NCI-H1417 (cell line): ENCODE measurements around the gene SDK1.
A peak's percentile ranks its signal among the peaks of the same experiment; 100 is the strongest.

ENCODE experiments used
- DNase-seq, 3 experiments: peaks; one replicate each; lab custom pipeline; 2025; lab: John Stamatoyannopoulos, UW

SDK1 gene

GRCh38 chr7:4100691-4101090 is 799.6 kb downstream of the SDK1 start:
- no peak for DNase-seq

- peak in 1 of 3 experiments; percentile 43 for DNase-seq
Measured at GRCh38 chr7:4102231-4102841, 801.3 kb downstream of the SDK1 start.

GRCh38 chr7:4103352-4104091 is 802.5 kb downstream of the SDK1 start:
- DNase-seq = no peak

GRCh38 chr7:4107839-4108238 is 806.8 kb downstream of the SDK1 start:
- no peak for DNase-seq

- DNase-seq = peak in 2 of 3 experiments; percentile 15 to 30
Measured at GRCh38 chr7:4108951-4109350, 807.9 kb downstream of the SDK1 start.

- DNase-seq = no peak
Measured at GRCh38 chr7:4109481-4110110, 808.5 kb downstream of the SDK1 start.

- DNase-seq = no peak
Measured at GRCh38 chr7:4110438-4110837, 809.4 kb downstream of the SDK1 start.

GRCh38 chr7:4111166-4111565 is 810.1 kb downstream of the SDK1 start:
- no peak for DNase-seq

- no peak for DNase-seq
Measured at GRCh38 chr7:4113271-4113670, 812.2 kb downstream of the SDK1 start.

GRCh38 chr7:4113976-4114375 is 812.9 kb downstream of the SDK1 start:
- DNase-seq = no peak

GRCh38 chr7:4115442-4115841 is 814.4 kb downstream of the SDK1 start:
- DNase-seq = no peak

GRCh38 chr7:4115941-4116610 is 815.0 kb downstream of the SDK1 start:
- DNase-seq = no peak

GRCh38 chr7:4119848-4120247 is 818.8 kb downstream of the SDK1 start:
- DNase-seq = no peak

GRCh38 chr7:4123346-4123745 is 822.3 kb downstream of the SDK1 start:
- no peak for DNase-seq

- no peak for DNase-seq
Measured at GRCh38 chr7:4123823-4124222, 822.8 kb downstream of the SDK1 start.

- no peak for DNase-seq
Measured at GRCh38 chr7:4124556-4125477, 823.8 kb downstream of the SDK1 start.

GRCh38 chr7:4127909-4128560 is 827.0 kb downstream of the SDK1 start:
- no peak for DNase-seq

GRCh38 chr7:4129481-4130122 is 828.5 kb downstream of the SDK1 start:
- peak in 1 of 3 experiments; percentile 69 for DNase-seq

GRCh38 chr7:4131063-4131462 is 830.0 kb downstream of the SDK1 start:
- DNase-seq = no peak

- no peak for DNase-seq
Measured at GRCh38 chr7:4132221-4132620, 831.2 kb downstream of the SDK1 start.
